Left lung (tissue), 10 donors: ENCODE results near the gene JAK1. TPM values are rescaled to one million over a fixed set of nuclear protein-coding genes. Genes with fewer than 3 reads are reported as not detected.

Experiments used
- ATAC-seq: fragments of 200-7000 bp; cut with Tn5 transposase; one replicate; pipeline ENCODE4 v1.9.1; 2020; ENCODE audit warnings: moderate library complexity
- DNase-seq, 4 donors: peaks; one replicate each; pipeline ENCODE4 v3.0.0-alpha.2; 2013 to 2020
- H3K27ac ChIP-seq, 2 donors: fragments of 200-600 bp; sonication (generic) in 1 of 2; one replicate each; pipeline versions ENCODE4 v1.5.0 to v1.8.0; 2020 to 2021
- H3K27me3 ChIP-seq, 2 donors: fragments of 200-600 bp; sonication (generic) in 1 of 2; one replicate each; pipeline versions ENCODE4 v1.5.0 to v1.8.0; 2020 to 2021
- H3K36me3 ChIP-seq, 2 donors: fragments of 200-600 bp; sonication (generic) in 1 of 2; one replicate each; pipeline versions ENCODE4 v1.5.0 to v1.8.0; 2020 to 2021
- H3K4me1 ChIP-seq, 2 donors: fragments of 200-600 bp; one replicate each; pipeline ENCODE4 v1.8.0; 2021
- H3K4me3 ChIP-seq, 2 donors: fragments of 200-600 bp; sonication (generic) in 1 of 2; one replicate each; pipeline versions ENCODE4 v1.5.0 to v1.8.0; 2020 to 2021; ENCODE audit warnings: mild to moderate bottlenecking in 1 of 2
- H3K9me3 ChIP-seq, 2 donors: fragments of 200-600 bp; sonication (generic) in 1 of 2; one replicate each; pipeline versions ENCODE4 v1.5.0 to v1.8.0; 2020 to 2021
- intact Hi-C, 2 donors: fragments of 100-400 bp; cut with DNase I; formaldehyde crosslinking; loops; one replicate each; pipeline versions ENCODE4 v1.11.2 to v1.14.2; 2022
- polyA plus RNA-seq, 6 donors: library from polyadenylated mRNA; unstranded; fragments of 120-200 nt; gene quantifications; one replicate each; pipeline ENCODE4 v1.2.1, GENCODE V29; 2013; ENCODE audit not compliant: insufficient read length in 6 of 6
- total RNA-seq, 2 donors: library from RNA; stranded (reverse); fragmentation: NEBNext Ultra II Directional; extraction: Animal tissue kit (Norgen Biotek cat#: 25700); gene quantifications; one replicate each; pipeline ENCODE4 v1.2.1, GENCODE V29; 2021
- TF ChIP-seq, protein P1 (sequence below), 2 donors: fragments of 200-600 bp; sonication (generic) in 1 of 2; IDR thresholded peaks; one replicate each; pipeline versions ENCODE4 v1.5.0 to v1.8.0; 2021; ENCODE audit warnings: antibody characterized with exemption in 2 of 2
- donor health status: DM: no; HTN: yes; CAD: no.
- donor health status: DM: no; HTN: no; CAD: no.

Gene JAK1
- total and polyA plus RNA-seq, 8 donors, result 103 to 162 (median 115) TPM

DNA sequence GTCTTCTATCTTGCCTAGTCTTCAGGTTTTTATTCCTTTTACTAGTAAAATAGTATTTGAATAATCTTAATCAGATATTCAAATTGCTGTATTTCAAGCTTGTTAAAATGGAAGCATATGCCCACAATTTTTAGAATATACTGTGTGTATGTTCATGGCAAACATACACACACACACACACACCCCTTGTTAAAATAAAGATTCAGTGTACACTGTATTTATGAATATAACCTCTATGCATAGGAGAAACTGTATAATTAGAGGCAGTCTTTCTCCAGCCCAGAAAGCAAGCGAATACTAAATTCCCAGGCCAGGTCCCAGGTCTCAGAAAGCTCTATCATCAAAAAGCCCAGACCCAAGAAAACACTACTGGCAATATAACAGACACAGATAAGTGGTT, 57.8 kb downstream of the JAK1 start:
- Histone ChIP-seq H3K9me3 (no peaks in the 10 kb centered on the region), H3K36me3 (no peaks in the 10 kb centered on the region), H3K27ac (no peak overlapping the region), H3K4me1 (peaks cover 0 to 39% of the 10 kb centered on the region in 2 donors), H3K4me3 (no peak overlapping the region), H3K27me3 (no peaks in the 10 kb centered on the region)
- TF ChIP-seq, protein P1, sequence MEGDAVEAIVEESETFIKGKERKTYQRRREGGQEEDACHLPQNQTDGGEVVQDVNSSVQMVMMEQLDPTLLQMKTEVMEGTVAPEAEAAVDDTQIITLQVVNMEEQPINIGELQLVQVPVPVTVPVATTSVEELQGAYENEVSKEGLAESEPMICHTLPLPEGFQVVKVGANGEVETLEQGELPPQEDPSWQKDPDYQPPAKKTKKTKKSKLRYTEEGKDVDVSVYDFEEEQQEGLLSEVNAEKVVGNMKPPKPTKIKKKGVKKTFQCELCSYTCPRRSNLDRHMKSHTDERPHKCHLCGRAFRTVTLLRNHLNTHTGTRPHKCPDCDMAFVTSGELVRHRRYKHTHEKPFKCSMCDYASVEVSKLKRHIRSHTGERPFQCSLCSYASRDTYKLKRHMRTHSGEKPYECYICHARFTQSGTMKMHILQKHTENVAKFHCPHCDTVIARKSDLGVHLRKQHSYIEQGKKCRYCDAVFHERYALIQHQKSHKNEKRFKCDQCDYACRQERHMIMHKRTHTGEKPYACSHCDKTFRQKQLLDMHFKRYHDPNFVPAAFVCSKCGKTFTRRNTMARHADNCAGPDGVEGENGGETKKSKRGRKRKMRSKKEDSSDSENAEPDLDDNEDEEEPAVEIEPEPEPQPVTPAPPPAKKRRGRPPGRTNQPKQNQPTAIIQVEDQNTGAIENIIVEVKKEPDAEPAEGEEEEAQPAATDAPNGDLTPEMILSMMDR (IDR thresholded peaks at IDR 0.05), result no peak
- DNase-seq (no peak), ATAC-seq (no peak)
- intact Hi-C loops, result no loop called here

DNA sequence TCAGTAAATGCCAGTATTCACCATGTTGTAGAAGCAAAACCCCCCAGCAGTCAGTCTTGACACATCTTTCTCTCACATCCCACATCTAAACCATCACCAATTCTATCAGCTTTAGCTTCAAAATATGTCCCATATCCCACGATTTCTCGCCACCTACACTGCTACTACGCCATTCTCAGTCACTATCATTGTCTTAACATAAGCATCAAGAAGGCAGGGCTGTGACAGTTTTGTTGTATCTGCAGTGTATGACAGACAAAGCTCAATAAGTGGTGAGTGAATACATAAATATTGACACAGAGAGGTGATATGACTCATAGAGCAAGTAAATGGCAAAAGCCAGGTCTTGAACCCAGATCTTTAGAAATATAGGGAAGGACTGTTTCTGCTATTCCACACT, 59.9 kb downstream of the JAK1 start:
- no peak overlapping the region for H3K27ac ChIP-seq
- H3K4me1 ChIP-seq, result peaks cover 0 to 39% of the 10 kb centered on the region in 2 donors
- no peak overlapping the region for H3K4me3 ChIP-seq
- no peaks in the 10 kb centered on the region for H3K9me3 ChIP-seq
- no peaks in the 10 kb centered on the region for H3K27me3 ChIP-seq
- intact Hi-C loops, result no loop called here
- ATAC-seq, result peak; percentile 21
- no peak for DNase-seq
- no peaks in the 10 kb centered on the region for H3K36me3 ChIP-seq
- TF ChIP-seq, protein P1 (IDR thresholded peaks at IDR 0.05), result no peak

DNA sequence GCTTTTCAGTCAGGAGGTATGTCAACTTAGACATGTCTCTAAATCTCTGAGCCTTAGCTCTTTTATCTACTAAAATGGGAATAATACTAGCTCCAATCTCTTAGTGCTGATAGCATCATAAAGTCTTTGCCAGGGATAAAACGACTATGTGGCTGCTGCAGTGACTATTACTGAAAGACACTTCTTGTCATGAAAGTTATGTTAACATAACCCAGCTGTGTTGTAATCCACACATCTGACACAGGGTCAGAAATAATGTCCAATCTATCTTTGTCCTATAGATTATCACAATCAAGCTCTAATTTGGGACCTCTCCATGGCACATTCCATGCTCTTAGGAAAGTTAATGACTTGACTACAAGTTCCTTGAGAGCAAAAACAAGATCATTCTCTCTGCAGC, 62.8 kb downstream of the JAK1 start:
- Histone ChIP-seq H3K27ac (no peak overlapping the region), H3K9me3 (no peaks in the 10 kb centered on the region), H3K36me3 (no peaks in the 10 kb centered on the region), H3K4me1 (peaks cover 2 to 40% of the 10 kb centered on the region in 2 donors), H3K4me3 (no peak overlapping the region), H3K27me3 (no peaks in the 10 kb centered on the region)
- TF ChIP-seq, protein P1 (IDR thresholded peaks at IDR 0.05), result no peak
- ATAC-seq, result no peak
- DNase-seq, result no peak
- intact Hi-C loops, result no loop called here

DNA sequence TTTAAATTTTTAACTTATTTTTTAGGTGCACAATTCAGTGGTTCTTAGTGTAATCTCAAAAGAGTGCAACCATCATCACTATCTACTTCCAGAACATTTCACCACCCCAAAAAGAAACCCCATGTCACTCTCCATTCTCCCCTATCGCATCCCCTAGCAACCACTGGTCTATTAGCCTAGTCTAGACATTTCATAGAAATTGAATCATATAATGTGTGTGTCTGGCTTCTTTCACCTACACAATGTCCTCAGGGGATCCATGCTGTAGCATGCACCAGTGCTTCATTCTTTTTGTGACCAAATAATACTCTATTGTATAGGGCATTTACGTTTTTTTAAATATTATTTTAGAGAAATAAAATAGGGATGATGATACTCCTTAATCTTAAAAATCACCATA, 64.7 kb downstream of the JAK1 start:
- H3K36me3 ChIP-seq, result no peaks in the 10 kb centered on the region
- no peak overlapping the region for H3K4me3 ChIP-seq
- H3K9me3 ChIP-seq, result no peaks in the 10 kb centered on the region
- intact Hi-C loops, result no loop called here
- no peaks in the 10 kb centered on the region for H3K27me3 ChIP-seq
- TF ChIP-seq, protein P1 (IDR thresholded peaks at IDR 0.05), result no peak
- H3K27ac ChIP-seq, result no peak overlapping the region
- ATAC-seq, result no peak
- peaks cover 12 to 50% of the 10 kb centered on the region in 2 donors for H3K4me1 ChIP-seq
- DNase-seq, result no peak

DNA sequence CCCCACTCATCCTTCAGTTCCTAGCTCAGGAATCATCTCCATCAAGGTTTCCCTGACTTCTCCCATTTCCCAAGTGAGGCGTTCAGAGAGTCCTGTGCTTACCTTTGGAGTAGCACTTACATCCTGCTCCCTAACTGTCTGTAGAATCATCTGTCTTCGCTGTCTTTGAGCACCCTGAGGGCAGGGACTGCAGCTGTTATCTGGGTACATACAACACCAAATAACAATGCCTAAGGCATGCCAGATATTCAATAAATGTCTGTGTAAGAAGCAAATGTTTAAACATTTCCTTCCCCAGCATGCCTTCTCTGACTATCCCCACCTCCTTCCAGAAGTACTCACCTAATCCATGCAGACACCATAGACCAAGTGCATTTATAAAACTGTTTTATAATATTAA, 65.4 kb downstream of the JAK1 start:
- H3K9me3 ChIP-seq, result no peaks in the 10 kb centered on the region
- no peaks in the 10 kb centered on the region for H3K27me3 ChIP-seq
- TF ChIP-seq, protein P1 (IDR thresholded peaks at IDR 0.05), result no peak
- H3K4me1 ChIP-seq, result peaks cover 12 to 52% of the 10 kb centered on the region in 2 donors
- intact Hi-C loops, result no loop called here
- H3K27ac ChIP-seq, result no peak overlapping the region
- DNase-seq (no peak), ATAC-seq (no peak)
- H3K36me3 ChIP-seq, result no peaks in the 10 kb centered on the region
- H3K4me3 ChIP-seq, result no peak overlapping the region
